ENCODE results near the gene WFDC1.

DNA sequence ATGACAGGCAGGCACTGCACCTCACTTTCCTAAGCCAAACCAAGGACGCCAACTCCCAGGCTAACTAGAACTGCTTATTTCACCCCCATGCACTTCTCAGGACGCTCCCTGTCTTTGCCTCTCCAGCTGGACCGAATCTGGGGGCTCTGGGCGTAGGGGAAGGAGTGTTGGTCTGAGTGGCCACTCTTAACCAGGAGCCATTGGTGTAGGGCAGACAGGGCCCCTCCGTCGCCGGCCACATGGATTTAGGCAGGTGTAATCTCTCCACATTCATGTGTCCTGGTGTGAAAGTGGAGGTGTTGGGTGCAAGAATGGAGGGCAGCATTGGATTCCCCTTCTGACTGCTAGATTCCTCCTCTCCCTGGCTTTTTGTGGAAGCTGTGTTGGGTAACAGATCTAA is 83.4 kb downstream of the WFDC1 start:
- TF ChIP-seq, protein P1, sequence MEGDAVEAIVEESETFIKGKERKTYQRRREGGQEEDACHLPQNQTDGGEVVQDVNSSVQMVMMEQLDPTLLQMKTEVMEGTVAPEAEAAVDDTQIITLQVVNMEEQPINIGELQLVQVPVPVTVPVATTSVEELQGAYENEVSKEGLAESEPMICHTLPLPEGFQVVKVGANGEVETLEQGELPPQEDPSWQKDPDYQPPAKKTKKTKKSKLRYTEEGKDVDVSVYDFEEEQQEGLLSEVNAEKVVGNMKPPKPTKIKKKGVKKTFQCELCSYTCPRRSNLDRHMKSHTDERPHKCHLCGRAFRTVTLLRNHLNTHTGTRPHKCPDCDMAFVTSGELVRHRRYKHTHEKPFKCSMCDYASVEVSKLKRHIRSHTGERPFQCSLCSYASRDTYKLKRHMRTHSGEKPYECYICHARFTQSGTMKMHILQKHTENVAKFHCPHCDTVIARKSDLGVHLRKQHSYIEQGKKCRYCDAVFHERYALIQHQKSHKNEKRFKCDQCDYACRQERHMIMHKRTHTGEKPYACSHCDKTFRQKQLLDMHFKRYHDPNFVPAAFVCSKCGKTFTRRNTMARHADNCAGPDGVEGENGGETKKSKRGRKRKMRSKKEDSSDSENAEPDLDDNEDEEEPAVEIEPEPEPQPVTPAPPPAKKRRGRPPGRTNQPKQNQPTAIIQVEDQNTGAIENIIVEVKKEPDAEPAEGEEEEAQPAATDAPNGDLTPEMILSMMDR (IDR thresholded peaks at IDR 0.05; ENCODE audit: borderline replicate concordance, extremely low read depth, low read length, poor library complexity, severe bottlenecking) = no peak
- no peak for TF ChIP-seq EZH2 (IDR thresholded peaks at IDR 0.05; ENCODE audit: borderline replicate concordance, low read depth, low read length, severe bottlenecking)

Measured in DND-41 (cell line).